K562 (cell line): ENCODE measurements around the gene ABCG5. TPM values are rescaled to one million over a fixed set of nuclear protein-coding genes. Genes with fewer than 3 reads are reported as not detected.
A peak's percentile ranks its signal among the peaks of the same experiment; 100 is the strongest.

Source experiments
- ASH1L ChIP-seq: fragments of 450-650 bp; IDR thresholded peaks from 2 replicates; pipeline ENCODE4 v1.6.1; 2018; ENCODE audit warnings: borderline replicate concordance, mild to moderate bottlenecking, low read depth; ENCODE audit not compliant: partially characterized antibody
- BMI1 ChIP-seq: fragments of 150-350 bp; IDR thresholded peaks from 2 replicates; pipeline ENCODE4 v1.6.1; 2014; ENCODE audit warnings: low read length
- ESRRA ChIP-seq: fragments of 450-650 bp; IDR thresholded peaks from 2 replicates; pipeline ENCODE4 v1.6.1; 2014; ENCODE audit warnings: low read depth, mild to moderate bottlenecking, moderate library complexity, borderline replicate concordance
- ETV6 ChIP-seq, 3 experiments: fragments of 150-350 bp in 1 of 3; sonication (generic) in 1 of 3; formaldehyde crosslinking in 1 of 3; IDR thresholded peaks; 2 replicates each; pipeline versions ENCODE4 v1.6.1 to v1.8.0; 2014 to 2022; ENCODE audit warnings: borderline replicate concordance in 2 of 3, low read depth in 2 of 3, antibody characterized with exemption in 1 of 3, low read length in 1 of 3, mild to moderate bottlenecking in 1 of 3, missing genetic modification reagents in 1 of 3
- FOXJ3 ChIP-seq: sonication (generic); formaldehyde crosslinking; IDR thresholded peaks from 2 replicates; pipeline ENCODE4 v1.4.0; 2020; ENCODE audit warnings: mild to moderate bottlenecking, missing genetic modification reagents
- GATAD2B ChIP-seq: fragments of 450-650 bp; IDR thresholded peaks from 2 replicates; pipeline ENCODE4 v1.6.1; 2017; ENCODE audit warnings: mild to moderate bottlenecking, borderline replicate concordance
- MTF1 ChIP-seq: fragments of 250-450 bp; sonication (Bioruptor Pico); IDR thresholded peaks from 2 replicates; pipeline ENCODE4 v1.9.0; 2021; ENCODE audit warnings: moderate library complexity, mild to moderate bottlenecking, inconsistent platforms, borderline replicate concordance
- NCOA4 ChIP-seq: fragments of 450-650 bp; IDR thresholded peaks from 2 replicates; pipeline ENCODE4 v1.6.1; 2018; ENCODE audit warnings: mild to moderate bottlenecking; ENCODE audit not compliant: partially characterized antibody
- NFXL1 ChIP-seq: fragments of 450-650 bp; formaldehyde crosslinking; IDR thresholded peaks from 2 replicates; pipeline ENCODE4 v1.4.0; 2021; ENCODE audit warnings: mild to moderate bottlenecking
- NFYB ChIP-seq: IDR thresholded peaks from 2 replicates; pipeline ENCODE4 v1.6.1; 2011; ENCODE audit warnings: mild to moderate bottlenecking, moderate library complexity; ENCODE audit not compliant: insufficient read length; ENCODE audit errors: extremely low read depth
- PCBP1 ChIP-seq: fragments of 200-400 bp; formaldehyde crosslinking; IDR thresholded peaks from 2 replicates; pipeline ENCODE4 v1.6.1; 2018; ENCODE audit warnings: mild to moderate bottlenecking, low read depth, low read length; ENCODE audit not compliant: poor library complexity, severe bottlenecking
- RFX7 ChIP-seq: fragments of 250-450 bp; sonication (Bioruptor Pico); IDR thresholded peaks from 2 replicates; pipeline ENCODE4 v1.5.1; 2021; ENCODE audit warnings: mild to moderate bottlenecking
- SAFB ChIP-seq: fragments of 200-400 bp; formaldehyde crosslinking; IDR thresholded peaks from 2 replicates; pipeline ENCODE4 v1.6.1; 2017; ENCODE audit warnings: low read depth, low read length, borderline replicate concordance
- SNAPC5 ChIP-seq: fragments of 250-450 bp; sonication (Bioruptor Pico); IDR thresholded peaks from 2 replicates; pipeline ENCODE4 v1.8.0; 2021; ENCODE audit warnings: moderate library complexity, mild to moderate bottlenecking, inconsistent platforms
- YY1 ChIP-seq, 3 experiments: IDR thresholded peaks; 2 replicates each; pipeline ENCODE4 v1.6.1; 2011; ENCODE audit warnings: low read length in 2 of 3, mild to moderate bottlenecking in 2 of 3, moderate library complexity in 2 of 3, borderline replicate concordance in 1 of 3, control low read depth in 1 of 3, low read depth in 1 of 3; ENCODE audit not compliant: insufficient read depth in 3 of 3, insufficient replicate concordance in 2 of 3, control insufficient read depth in 1 of 3, insufficient read length in 1 of 3; ENCODE audit errors: extremely low read depth in 1 of 3
- ZNF175 ChIP-seq: fragments of 200-800 bp; sonication (Bioruptor generic); IDR thresholded peaks from 2 replicates; pipeline ENCODE4 v1.6.1; 2016; ENCODE audit warnings: low read depth, mild to moderate bottlenecking, missing genetic modification characterization, missing compliant biosample characterization
- ZNF197 ChIP-seq: fragments of 200-800 bp; sonication (Bioruptor generic); IDR thresholded peaks from 2 replicates; pipeline ENCODE4 v1.6.1; 2016; ENCODE audit warnings: low read depth, missing genetic modification characterization, missing compliant biosample characterization
- ZNF384 ChIP-seq: IDR thresholded peaks from 2 replicates; pipeline ENCODE4 v1.6.1; 2012; ENCODE audit warnings: low read depth, low read length, improper control_type of control experiment
- ZNF395 ChIP-seq: fragments of 200-800 bp; sonication (Bioruptor generic); IDR thresholded peaks from 2 replicates; pipeline ENCODE4 v1.6.1; 2017; ENCODE audit warnings: missing genetic modification characterization, missing compliant biosample characterization
- ZNF444 ChIP-seq: fragments of 250-450 bp; sonication (Bioruptor Pico); IDR thresholded peaks from 2 replicates; pipeline ENCODE4 v1.4.0; 2020; ENCODE audit warnings: mild to moderate bottlenecking, moderate library complexity
- ZZZ3 ChIP-seq: fragments of 450-650 bp; IDR thresholded peaks from 2 replicates; pipeline ENCODE4 v1.6.1; 2016; ENCODE audit warnings: antibody characterized with exemption, mild to moderate bottlenecking, moderate library complexity
- polyA plus RNA-seq, 8 experiments: library from polyadenylated mRNA; depleted of rRNA in 4 of 8; stranded (reverse) in 5 of 8; unstranded in 3 of 8; fragments of >200 nt; fragmentation: Nextera tagmentation in 2 of 8; fragmentation: Illumina TruSeq in 1 of 8; extraction: Ambion mirVana in 2 of 8; extraction: Trizol in 1 of 8; gene quantifications; 2 replicates each; pipeline versions ENCODE4 v1.2.1 to v1.2.3, GENCODE V29; 2011 to 2014; ENCODE audit warnings: inconsistent platforms in 1 of 8, missing spikeins in 1 of 8
- total RNA-seq, 7 experiments: library from RNA; depleted of rRNA in 6 of 7; stranded (reverse); fragments of >200 nt in 6 of 7; fragmentation: Illumina TruSeq in 2 of 7; extraction: Trizol in 2 of 7; gene quantifications; 2 replicates each; pipeline versions ENCODE4 v1.2.1 to v1.2.3, GENCODE V29; 2011 to 2021; ENCODE audit warnings: low replicate concordance in 1 of 7
- TF ChIP-seq, protein P1 (sequence below): fragments of 450-650 bp; formaldehyde crosslinking; IDR thresholded peaks from 2 replicates; pipeline ENCODE4 v1.4.0; 2022; ENCODE audit warnings: missing genetic modification characterization
- TF ChIP-seq, protein P2 (sequence below): fragments of 250-450 bp; sonication (Bioruptor Pico); IDR thresholded peaks from 2 replicates; pipeline ENCODE4 v1.4.0; 2020; ENCODE audit warnings: borderline replicate concordance

ABCG5 gene
- total and polyA plus RNA-seq, 9 of the 15 experiments (the other 6 are each of a cell fraction or from before 2014, with no cell fraction given) = 0.01 TPM; not detected in 7

GRCh38 chr2:43773876-43774613 lies 64.6 kb downstream of the ABCG5 start, which contains the start of gene DYNC2LI1 (continued):
- TF ChIP-seq, protein P1, sequence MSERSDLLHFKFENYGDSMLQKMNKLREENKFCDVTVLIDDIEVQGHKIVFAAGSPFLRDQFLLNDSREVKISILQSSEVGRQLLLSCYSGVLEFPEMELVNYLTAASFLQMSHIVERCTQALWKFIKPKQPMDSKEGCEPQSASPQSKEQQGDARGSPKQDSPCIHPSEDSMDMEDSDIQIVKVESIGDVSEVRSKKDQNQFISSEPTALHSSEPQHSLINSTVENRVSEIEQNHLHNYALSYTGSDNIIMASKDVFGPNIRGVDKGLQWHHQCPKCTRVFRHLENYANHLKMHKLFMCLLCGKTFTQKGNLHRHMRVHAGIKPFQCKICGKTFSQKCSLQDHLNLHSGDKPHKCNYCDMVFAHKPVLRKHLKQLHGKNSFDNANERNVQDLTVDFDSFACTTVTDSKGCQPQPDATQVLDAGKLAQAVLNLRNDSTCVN (CRISPR knock-in tag) = no peak
- TF ChIP-seq NCOA4 (no peak), ESRRA (peak; percentile 41; the same call in 1 of the 2 replicates), SNAPC5 (no peak), YY1 (IDR thresholded peaks at IDR 0.05; ENCODE audit: borderline replicate concordance in 1 of 3, control insufficient read depth in 1 of 3, extremely low read depth in 1 of 3, insufficient read depth in 3 of 3, insufficient read length in 1 of 3, insufficient replicate concordance in 2 of 3, low read depth in 1 of 3, low read length in 2 of 3) (peak in 2 of 3 experiments; percentile 67 to 79), FOXJ3 (CRISPR knock-in tag) (no peak), NFYB (no peak), NFXL1 (no peak), MTF1 (CRISPR knock-in tag) (no peak), PCBP1 (no peak), ZNF384 (no peak; the same call in 1 of the 2 replicates), ZNF395 (CRISPR knock-in tag) (peak; percentile 31; the same call in 1 of the 2 replicates), ZNF197 (CRISPR knock-in tag) (0 out of 2 replicates have a peak, but pooled peaks have one; percentile 36), BMI1 (peak; percentile 97), GATAD2B (no peak), ETV6 (IDR thresholded peaks at IDR 0.05; ENCODE audit: borderline replicate concordance in 1 of 2, low read depth in 2 of 2, low read length in 1 of 2) (no peak), ETV6 (CRISPR knock-in tag; IDR thresholded peaks at IDR 0.05; ENCODE audit: borderline replicate concordance) (no peak), RFX7 (CRISPR knock-in tag) (no peak), ZZZ3 (no peak), SAFB (no peak), ZNF444 (CRISPR knock-in tag) (no peak), ASH1L (no peak), ZNF175 (CRISPR knock-in tag) (no peak)
- TF ChIP-seq, protein P2, sequence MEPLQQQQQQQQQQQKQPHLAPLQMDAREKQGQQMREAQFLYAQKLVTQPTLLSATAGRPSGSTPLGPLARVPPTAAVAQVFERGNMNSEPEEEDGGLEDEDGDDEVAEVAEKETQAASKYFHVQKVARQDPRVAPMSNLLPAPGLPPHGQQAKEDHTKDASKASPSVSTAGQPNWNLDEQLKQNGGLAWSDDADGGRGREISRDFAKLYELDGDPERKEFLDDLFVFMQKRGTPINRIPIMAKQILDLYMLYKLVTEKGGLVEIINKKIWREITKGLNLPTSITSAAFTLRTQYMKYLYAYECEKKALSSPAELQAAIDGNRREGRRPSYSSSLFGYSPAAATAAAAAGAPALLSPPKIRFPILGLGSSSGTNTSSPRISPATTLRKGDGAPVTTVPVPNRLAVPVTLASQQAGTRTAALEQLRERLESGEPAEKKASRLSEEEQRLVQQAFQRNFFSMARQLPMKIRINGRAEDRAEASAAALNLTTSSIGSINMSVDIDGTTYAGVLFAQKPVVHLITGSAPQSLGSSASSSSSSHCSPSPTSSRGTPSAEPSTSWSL (CRISPR knock-in tag) = no peak
